Panc1 (cell line): ENCODE data around the gene SLC9A4. TPM values are rescaled to one million over a fixed set of nuclear protein-coding genes. Genes with fewer than 3 reads are reported as not detected.

Source experiments
- ATAC-seq: fragments of 200-7000 bp; cut with Tn5 transposase; 2 replicates; pipeline ENCODE4 v1.9.1; 2020; ENCODE audit warnings: mild to moderate bottlenecking, moderate library complexity
- BruUV-seq: library from RNA; stranded (reverse); fragments of 400-500 nt; replicated peaks from 2 replicates; lab custom pipeline; 2021; lab: Mats Ljungman, UMichigan
- CTCF ChIA-PET: fragments of 300-600 bp; sonication (Branson Sonifier 250); formaldehyde crosslinking; loops from one replicate; lab custom pipeline; 2022; ENCODE audit warnings: antibody characterized with exemption; lab: Charles Lee
- POLR2A ChIA-PET: fragments of 300-600 bp; sonication (Branson Sonifier 250); formaldehyde crosslinking; loops from one replicate; lab custom pipeline; 2022; ENCODE audit warnings: antibody characterized with exemption; lab: Charles Lee
- DNase-seq: peaks from one replicate; pipeline ENCODE4 v3.0.0-alpha.2; 2010; ENCODE audit warnings: low read depth, low spot score
- H3K27ac ChIP-seq: 2 replicates; pipeline ENCODE4 v1.5.1; 2011; ENCODE audit warnings: mild to moderate bottlenecking, low read length, inconsistent platforms
- H3K27me3 ChIP-seq: fragments of 200-500 bp; sonication (Bioruptor generic); 2 replicates; pipeline ENCODE4 v1.6.0; 2014; ENCODE audit warnings: low read length, inconsistent platforms; ENCODE audit not compliant: control insufficient read depth, insufficient read depth
- H3K36me3 ChIP-seq: fragments of 200-500 bp; sonication (Bioruptor generic); 2 replicates; pipeline ENCODE4 v1.5.1; 2014; ENCODE audit warnings: inconsistent platforms, mild to moderate bottlenecking, low read length, moderate library complexity; ENCODE audit not compliant: control insufficient read depth, insufficient read depth
- H3K4me1 ChIP-seq: 2 replicates; pipeline ENCODE4 v1.5.1; 2011; ENCODE audit warnings: inconsistent platforms, mild to moderate bottlenecking, low read length, moderate library complexity; ENCODE audit not compliant: control insufficient read depth, insufficient read depth
- H3K4me3 ChIP-seq, 2 experiments: 2 replicates each; pipeline ENCODE4 v1.5.1; 2011 to 2012; ENCODE audit warnings: low read depth in 2 of 2, low read length in 2 of 2, mild to moderate bottlenecking in 2 of 2, inconsistent platforms in 1 of 2, moderate library complexity in 1 of 2
- H3K9me3 ChIP-seq: fragments of 200-500 bp; sonication (Bioruptor generic); 2 replicates; pipeline ENCODE4 v1.5.1; 2014; ENCODE audit warnings: low read depth, mild to moderate bottlenecking, inconsistent platforms, low read length, moderate library complexity; ENCODE audit not compliant: control insufficient read depth, insufficient read depth
- POLR2AphosphoS5 ChIP-seq: IDR thresholded peaks from 2 replicates; pipeline ENCODE4 v1.6.1; 2012; ENCODE audit warnings: mild to moderate bottlenecking, low read depth, low read length, moderate library complexity
- SIN3A ChIP-seq: IDR thresholded peaks from 2 replicates; pipeline ENCODE4 v1.6.1; 2012; ENCODE audit warnings: low read depth, mild to moderate bottlenecking, low read length, moderate library complexity, borderline replicate concordance; ENCODE audit not compliant: insufficient read depth
- TCF7L2 ChIP-seq: IDR thresholded peaks from 2 replicates; pipeline ENCODE4 v1.6.1; 2011; ENCODE audit warnings: mild to moderate bottlenecking, low read depth, low read length, inconsistent platforms
- in situ Hi-C: cut with HindIII; loops from 2 replicates; pipeline ENCODE4 v1.10.0; 2016; ENCODE audit warnings: low sequenced_read_pairs, low pct_unique_long_range_greater_than_20kb
- intact Hi-C: fragments of 100-400 bp; cut with micrococcal nuclease; formaldehyde crosslinking; loops from one replicate; pipeline ENCODE4 v1.10.0; 2022; ENCODE audit not compliant: unreplicated experiment
- total RNA-seq: library from RNA; stranded (reverse); gene quantifications from one replicate; pipeline ENCODE4 v1.2.1, GENCODE V29; 2021; ENCODE audit not compliant: unreplicated experiment
- TF ChIP-seq, protein P1 (sequence below): fragments of 450-650 bp; IDR thresholded peaks from 2 replicates; pipeline ENCODE4 v1.5.1; 2017; ENCODE audit warnings: mild to moderate bottlenecking
- TF ChIP-seq, protein P2 (sequence below), 2 experiments: IDR thresholded peaks; 2 replicates each; pipeline ENCODE4 v1.6.1; 2011 to 2012; ENCODE audit warnings: low read depth in 2 of 2, control low read depth in 1 of 2, low read length in 1 of 2, mild to moderate bottlenecking in 1 of 2, moderate library complexity in 1 of 2; ENCODE audit not compliant: insufficient read depth in 1 of 2

SLC9A4 gene
- total RNA-seq, 1 experiment from 2014 or later = not detected

DNA sequence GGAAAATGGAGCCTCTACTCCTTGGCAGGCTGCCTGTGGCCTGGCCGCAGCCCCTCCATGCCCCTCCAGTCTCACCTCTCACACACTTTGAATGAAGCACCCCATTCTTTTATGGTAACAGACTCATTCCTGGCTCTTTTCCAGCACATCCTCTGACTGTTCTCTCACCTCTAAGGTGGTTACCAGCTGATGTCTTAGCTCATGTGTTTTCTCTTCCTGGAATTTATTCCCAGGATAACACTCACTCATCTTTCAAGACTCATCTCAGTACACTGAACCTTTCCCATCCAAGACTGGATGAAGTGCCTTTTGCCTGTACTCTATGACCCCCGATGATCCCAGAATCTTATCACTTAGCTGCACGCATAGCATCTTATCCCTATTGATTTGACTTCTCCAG, 50.6 kb downstream of the SLC9A4 start:
- DNase-seq (no peak), ATAC-seq (no peak)
- no TSS peak for BruUV-seq
- Histone ChIP-seq H3K4me1 (no peaks in the 10 kb centered on the region), H3K27me3 (no peaks in the 10 kb centered on the region), H3K36me3 (no peaks in the 10 kb centered on the region), H3K9me3 (no peaks in the 10 kb centered on the region), H3K4me3 (no peak overlapping the region), H3K27ac (no peak overlapping the region)
- intact Hi-C loops (loop anchor here (5.0 kb wide), 1 partner anchor 179 kb away; no protein-coding TSS in a partner anchor), in situ Hi-C loops (no loop called here)
- ChIA-PET POLR2A (no interaction called here), CTCF (no interaction called here)
- TF ChIP-seq POLR2AphosphoS5 (no peak), SIN3A (no peak)
- TF ChIP-seq, protein P1, sequence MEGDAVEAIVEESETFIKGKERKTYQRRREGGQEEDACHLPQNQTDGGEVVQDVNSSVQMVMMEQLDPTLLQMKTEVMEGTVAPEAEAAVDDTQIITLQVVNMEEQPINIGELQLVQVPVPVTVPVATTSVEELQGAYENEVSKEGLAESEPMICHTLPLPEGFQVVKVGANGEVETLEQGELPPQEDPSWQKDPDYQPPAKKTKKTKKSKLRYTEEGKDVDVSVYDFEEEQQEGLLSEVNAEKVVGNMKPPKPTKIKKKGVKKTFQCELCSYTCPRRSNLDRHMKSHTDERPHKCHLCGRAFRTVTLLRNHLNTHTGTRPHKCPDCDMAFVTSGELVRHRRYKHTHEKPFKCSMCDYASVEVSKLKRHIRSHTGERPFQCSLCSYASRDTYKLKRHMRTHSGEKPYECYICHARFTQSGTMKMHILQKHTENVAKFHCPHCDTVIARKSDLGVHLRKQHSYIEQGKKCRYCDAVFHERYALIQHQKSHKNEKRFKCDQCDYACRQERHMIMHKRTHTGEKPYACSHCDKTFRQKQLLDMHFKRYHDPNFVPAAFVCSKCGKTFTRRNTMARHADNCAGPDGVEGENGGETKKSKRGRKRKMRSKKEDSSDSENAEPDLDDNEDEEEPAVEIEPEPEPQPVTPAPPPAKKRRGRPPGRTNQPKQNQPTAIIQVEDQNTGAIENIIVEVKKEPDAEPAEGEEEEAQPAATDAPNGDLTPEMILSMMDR = no peak
- TF ChIP-seq, protein P2, sequence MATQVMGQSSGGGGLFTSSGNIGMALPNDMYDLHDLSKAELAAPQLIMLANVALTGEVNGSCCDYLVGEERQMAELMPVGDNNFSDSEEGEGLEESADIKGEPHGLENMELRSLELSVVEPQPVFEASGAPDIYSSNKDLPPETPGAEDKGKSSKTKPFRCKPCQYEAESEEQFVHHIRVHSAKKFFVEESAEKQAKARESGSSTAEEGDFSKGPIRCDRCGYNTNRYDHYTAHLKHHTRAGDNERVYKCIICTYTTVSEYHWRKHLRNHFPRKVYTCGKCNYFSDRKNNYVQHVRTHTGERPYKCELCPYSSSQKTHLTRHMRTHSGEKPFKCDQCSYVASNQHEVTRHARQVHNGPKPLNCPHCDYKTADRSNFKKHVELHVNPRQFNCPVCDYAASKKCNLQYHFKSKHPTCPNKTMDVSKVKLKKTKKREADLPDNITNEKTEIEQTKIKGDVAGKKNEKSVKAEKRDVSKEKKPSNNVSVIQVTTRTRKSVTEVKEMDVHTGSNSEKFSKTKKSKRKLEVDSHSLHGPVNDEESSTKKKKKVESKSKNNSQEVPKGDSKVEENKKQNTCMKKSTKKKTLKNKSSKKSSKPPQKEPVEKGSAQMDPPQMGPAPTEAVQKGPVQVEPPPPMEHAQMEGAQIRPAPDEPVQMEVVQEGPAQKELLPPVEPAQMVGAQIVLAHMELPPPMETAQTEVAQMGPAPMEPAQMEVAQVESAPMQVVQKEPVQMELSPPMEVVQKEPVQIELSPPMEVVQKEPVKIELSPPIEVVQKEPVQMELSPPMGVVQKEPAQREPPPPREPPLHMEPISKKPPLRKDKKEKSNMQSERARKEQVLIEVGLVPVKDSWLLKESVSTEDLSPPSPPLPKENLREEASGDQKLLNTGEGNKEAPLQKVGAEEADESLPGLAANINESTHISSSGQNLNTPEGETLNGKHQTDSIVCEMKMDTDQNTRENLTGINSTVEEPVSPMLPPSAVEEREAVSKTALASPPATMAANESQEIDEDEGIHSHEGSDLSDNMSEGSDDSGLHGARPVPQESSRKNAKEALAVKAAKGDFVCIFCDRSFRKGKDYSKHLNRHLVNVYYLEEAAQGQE (IDR thresholded peaks at IDR 0.05; ENCODE audit: insufficient read depth in 1 of 2, low read depth in 2 of 2, low read length in 1 of 2) = no peak

DNA sequence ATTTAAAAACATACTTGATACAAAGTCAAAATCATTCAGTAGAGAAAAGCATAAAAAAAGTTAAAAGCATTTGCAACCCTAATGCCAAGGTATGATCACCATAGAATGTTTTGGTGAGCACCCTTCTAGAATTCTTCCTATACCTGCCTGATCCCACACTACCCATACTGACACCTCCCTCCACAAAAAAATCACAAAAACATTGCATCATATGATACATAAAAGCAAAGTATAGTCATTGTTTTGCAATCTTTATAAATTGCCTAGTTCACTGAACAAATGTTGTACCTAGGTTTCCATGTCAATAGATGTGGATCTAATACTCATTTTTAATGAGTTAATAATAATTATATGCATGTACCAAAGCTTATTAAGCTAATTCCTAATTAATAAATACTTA, 54.1 kb downstream of the SLC9A4 start:
- Histone ChIP-seq H3K4me1 (no peaks in the 10 kb centered on the region), H3K9me3 (no peaks in the 10 kb centered on the region), H3K4me3 (no peak overlapping the region), H3K27ac (no peak overlapping the region), H3K27me3 (0 out of 2 replicates have a peak, but pooled peaks cover 2% of the 10 kb centered on the region), H3K36me3 (no peaks in the 10 kb centered on the region)
- POLR2A ChIA-PET = no interaction called here
- TF ChIP-seq, protein P2 (IDR thresholded peaks at IDR 0.05; ENCODE audit: insufficient read depth in 1 of 2, low read depth in 2 of 2, low read length in 1 of 2) = no peak
- TF ChIP-seq, protein P1 = no peak
- TF ChIP-seq POLR2AphosphoS5 (no peak), TCF7L2 (no peak)
- no TSS peak for BruUV-seq
- in situ Hi-C loops = no loop called here
- CTCF ChIA-PET = no interaction called here
- ATAC-seq (no peak), DNase-seq (no peak)
- intact Hi-C loops = no loop called here
